MG63 (cell line): Measurements from ENCODE around the gene HEXD. TPM values are rescaled to one million over a fixed set of nuclear protein-coding genes. Genes with fewer than 3 reads are reported as not detected.

Experiments
- DNase-seq: peaks from one replicate; pipeline ENCODE4 v3.0.0-alpha.2; 2020
- H3K27me3 ChIP-seq: fragments of 250-450 bp; sonication (Bioruptor Pico); 2 replicates; pipeline ENCODE4 v1.5.1; 2020; ENCODE audit warnings: mild to moderate bottlenecking, moderate library complexity
- H3K36me3 ChIP-seq: fragments of 250-450 bp; sonication (Bioruptor Pico); 2 replicates; pipeline ENCODE4 v1.5.1; 2020; ENCODE audit warnings: mild to moderate bottlenecking, moderate library complexity
- H3K4me3 ChIP-seq: fragments of 250-450 bp; sonication (Bioruptor Pico); 2 replicates; pipeline ENCODE4 v1.5.1; 2020; ENCODE audit warnings: mild to moderate bottlenecking, moderate library complexity
- H3K9me3 ChIP-seq: fragments of 250-450 bp; sonication (Bioruptor Pico); 2 replicates; pipeline ENCODE4 v1.5.1; 2020; ENCODE audit warnings: mild to moderate bottlenecking, moderate library complexity
- total RNA-seq: library from RNA; depleted of rRNA; stranded (reverse); fragments of >200 nt; shearing (Covaris generic); gene quantifications from 2 replicates; pipeline ENCODE4 v1.2.3, GENCODE V29; 2014; ENCODE audit warnings: low replicate concordance

Gene HEXD
- total RNA-seq, 1 experiment from 2014 or later, result 12.1 TPM

DNA sequence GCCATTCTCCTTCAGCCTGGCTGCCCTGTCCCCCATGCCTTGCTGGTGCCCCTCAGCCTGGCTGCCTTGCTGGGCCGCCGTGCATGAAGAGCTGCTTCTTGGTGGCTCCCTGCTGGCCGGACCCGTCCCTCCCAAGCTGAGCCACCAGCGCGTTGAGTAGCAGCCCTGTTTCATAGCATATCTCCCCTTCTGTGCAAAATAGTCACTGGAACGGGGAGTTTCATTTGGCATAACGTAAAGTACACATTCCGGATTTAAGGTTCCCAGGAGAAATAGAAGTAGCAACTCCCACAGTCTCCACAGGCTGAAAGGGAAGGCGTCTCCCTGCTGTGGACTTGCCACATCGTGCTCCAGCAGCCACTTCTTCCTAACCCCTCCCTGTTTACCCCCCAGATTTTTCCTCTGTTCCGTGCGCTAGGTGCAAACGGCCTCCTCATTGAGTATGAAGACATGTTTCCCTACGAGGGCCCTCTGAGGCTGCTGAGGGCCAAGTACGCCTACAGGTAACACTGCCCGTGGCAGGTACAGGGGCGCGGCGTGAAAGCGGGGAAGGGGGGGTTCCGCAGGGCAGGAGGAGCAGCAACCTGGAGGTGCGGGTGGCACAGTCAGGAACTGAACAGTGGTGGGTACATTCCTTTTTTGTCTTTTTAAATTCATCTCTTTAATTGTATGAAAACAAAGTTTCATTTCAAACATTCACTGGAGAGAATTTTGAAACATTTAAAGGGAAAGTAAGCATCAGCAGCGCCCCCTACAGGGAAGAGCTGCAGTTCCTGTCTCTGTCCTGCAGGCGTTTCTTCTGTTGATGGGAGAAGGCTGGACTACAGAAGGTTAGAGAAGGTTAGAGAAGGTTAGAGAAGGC is 6.1 kb downstream of the HEXD start:
- Histone ChIP-seq H3K27me3 (no peaks in the 10 kb centered on the region), H3K4me3 (no peak overlapping the region), H3K36me3 (no peaks in the 10 kb centered on the region), H3K9me3 (no peaks in the 10 kb centered on the region)
- DNase-seq, result peak; percentile 34

DNA sequence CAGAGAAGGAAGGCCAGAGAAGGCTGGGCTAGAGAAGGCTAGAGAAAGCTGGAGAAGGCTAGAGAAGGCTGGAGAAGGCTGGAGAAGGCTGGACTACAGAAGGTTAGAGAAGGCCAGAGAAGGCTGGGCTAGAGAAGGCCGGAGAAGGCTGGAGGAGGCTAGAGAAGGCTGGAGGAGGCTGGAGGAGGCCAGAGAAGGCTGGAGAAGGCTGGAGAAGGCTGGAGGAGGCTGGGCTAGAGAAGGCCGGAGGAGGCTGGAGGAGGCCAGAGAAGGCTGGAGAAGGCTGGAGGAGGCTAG is 6.7 kb downstream of the HEXD start:
- no peak for DNase-seq
- Histone ChIP-seq H3K27me3 (no peaks in the 10 kb centered on the region), H3K36me3 (no peaks in the 10 kb centered on the region), H3K4me3 (no peak overlapping the region), H3K9me3 (no peaks in the 10 kb centered on the region)

- Histone ChIP-seq H3K9me3 (no peaks in the 10 kb centered on the region), H3K36me3 (no peaks in the 10 kb centered on the region), H3K27me3 (no peaks in the 10 kb centered on the region), H3K4me3 (no peak overlapping the region)
- DNase-seq, result no peak
Measured at GRCh38 chr17:82428546-82428945, 10.4 kb downstream of the HEXD start.

DNA sequence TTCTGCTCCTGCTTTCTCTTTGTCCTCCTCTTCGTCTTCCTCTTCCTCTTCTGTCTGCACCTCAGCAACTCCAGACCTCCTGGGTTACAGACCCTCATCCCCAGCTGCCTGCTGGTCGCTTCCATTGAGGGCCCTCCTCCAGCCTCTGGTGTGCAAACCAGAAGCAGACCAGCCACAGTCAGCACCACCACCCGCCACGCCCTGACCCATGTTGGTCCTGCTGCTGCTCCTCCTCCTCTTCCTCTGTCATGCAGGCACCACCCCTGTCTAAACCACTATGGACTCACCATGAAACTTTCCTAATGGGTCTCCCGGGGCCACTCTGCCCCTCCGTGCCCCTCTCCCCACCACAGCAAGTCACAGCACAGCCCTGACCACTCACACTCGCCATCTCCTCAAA is 11.7 kb downstream of the HEXD start:
- DNase-seq, result no peak
- no peaks in the 10 kb centered on the region for H3K9me3 ChIP-seq
- no peaks in the 10 kb centered on the region for H3K36me3 ChIP-seq
- H3K27me3 ChIP-seq, result no peaks in the 10 kb centered on the region
- no peak overlapping the region for H3K4me3 ChIP-seq

DNA sequence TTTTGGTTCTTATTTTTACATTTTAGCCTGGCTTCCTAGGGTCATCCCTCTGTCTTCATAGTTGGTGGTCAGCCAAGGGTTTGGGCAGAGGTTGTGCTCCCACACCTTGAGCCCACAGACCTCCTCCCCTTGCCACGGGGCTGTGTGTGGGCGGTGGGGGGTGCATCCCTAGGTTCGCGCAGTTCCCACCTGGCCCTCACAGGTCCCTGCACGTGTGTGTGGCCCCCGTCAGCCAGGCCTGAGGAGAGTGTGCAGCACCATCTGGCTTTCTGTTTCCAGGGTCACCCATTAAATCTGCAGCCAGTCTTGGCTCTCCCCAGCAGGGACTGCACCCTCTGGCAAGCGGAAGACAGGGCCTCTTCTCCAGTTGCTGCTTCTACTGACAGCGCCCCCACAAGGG is 13.9 kb downstream of the HEXD start:
- DNase-seq, result no peak
- no peaks in the 10 kb centered on the region for H3K36me3 ChIP-seq
- H3K9me3 ChIP-seq, result no peaks in the 10 kb centered on the region
- no peaks in the 10 kb centered on the region for H3K27me3 ChIP-seq
- no peak overlapping the region for H3K4me3 ChIP-seq

DNA sequence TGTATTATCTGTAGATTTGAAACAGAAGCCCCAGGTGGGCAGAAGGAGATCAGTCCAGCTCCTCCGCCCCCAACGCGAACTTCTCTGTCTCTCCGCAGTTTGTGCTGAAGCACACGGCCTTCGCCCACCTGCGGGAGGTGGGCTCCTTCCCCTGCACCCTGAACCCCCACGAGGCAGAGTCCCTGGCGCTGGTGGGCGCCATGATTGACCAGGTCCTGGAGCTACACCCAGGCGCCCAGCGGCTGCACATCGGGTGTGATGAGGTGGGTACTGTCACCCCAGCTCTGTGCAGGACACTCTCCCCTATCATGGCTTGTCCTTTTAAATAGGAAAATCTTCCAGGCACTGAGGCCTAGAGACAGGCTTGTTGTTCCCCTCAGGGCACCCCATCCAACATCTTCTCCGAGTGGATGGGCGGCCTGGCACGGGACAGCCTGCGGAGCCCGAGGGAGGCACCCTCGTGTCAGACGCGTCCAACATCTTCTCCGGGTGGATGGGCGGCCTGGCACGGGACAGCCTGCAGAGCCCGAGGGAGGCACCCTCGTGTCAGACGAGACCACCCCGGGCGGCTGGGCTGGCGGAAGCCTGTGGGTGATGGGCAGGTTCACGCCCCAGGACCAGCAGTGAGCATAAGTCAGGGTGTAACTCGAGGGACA is 15.5 kb downstream of the HEXD start:
- H3K27me3 ChIP-seq, result no peaks in the 10 kb centered on the region
- H3K9me3 ChIP-seq, result no peaks in the 10 kb centered on the region
- DNase-seq, result no peak
- no peak overlapping the region for H3K4me3 ChIP-seq
- H3K36me3 ChIP-seq, result no peaks in the 10 kb centered on the region

GRCh38 chr17:82434216-82434565 is 16.0 kb downstream of the HEXD start:
- Histone ChIP-seq H3K27me3 (no peaks in the 10 kb centered on the region), H3K36me3 (no peaks in the 10 kb centered on the region), H3K9me3 (no peaks in the 10 kb centered on the region), H3K4me3 (no peak overlapping the region)
- no peak for DNase-seq

GRCh38 chr17:82435103-82435502 is 17.0 kb downstream of the HEXD start:
- Histone ChIP-seq H3K4me3 (no peak overlapping the region), H3K9me3 (no peaks in the 10 kb centered on the region), H3K27me3 (no peaks in the 10 kb centered on the region), H3K36me3 (no peaks in the 10 kb centered on the region)
- DNase-seq, result no peak

GRCh38 chr17:82435601-82436583 is 17.7 kb downstream of the HEXD start:
- Histone ChIP-seq H3K27me3 (no peaks in the 10 kb centered on the region), H3K36me3 (no peaks in the 10 kb centered on the region), H3K9me3 (no peaks in the 10 kb centered on the region), H3K4me3 (no peak overlapping the region)
- no peak for DNase-seq

- no peak for DNase-seq
- Histone ChIP-seq H3K36me3 (no peaks in the 10 kb centered on the region), H3K4me3 (no peak overlapping the region), H3K9me3 (no peaks in the 10 kb centered on the region), H3K27me3 (no peaks in the 10 kb centered on the region)
Measured at GRCh38 chr17:82436601-82437324, 18.6 kb downstream of the HEXD start.

DNA sequence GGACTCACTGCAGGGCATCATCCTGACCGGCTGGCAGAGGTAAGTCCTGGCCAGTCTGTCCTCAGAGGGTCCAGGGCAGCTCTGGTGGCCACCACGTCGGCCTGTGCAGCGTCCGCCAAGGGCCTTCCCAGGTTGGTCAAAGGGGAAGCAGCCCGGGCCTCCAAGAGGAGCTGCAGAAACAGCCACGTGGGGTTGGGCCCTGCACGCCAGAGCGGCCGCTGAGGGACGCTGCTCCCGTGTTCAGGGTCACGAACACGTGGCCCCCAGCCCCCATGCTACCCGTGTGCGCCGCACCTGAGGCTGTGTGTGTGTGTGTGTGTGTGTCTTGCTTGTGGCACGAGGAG is 19.1 kb downstream of the HEXD start:
- H3K27me3 ChIP-seq, result no peaks in the 10 kb centered on the region
- H3K9me3 ChIP-seq, result no peaks in the 10 kb centered on the region
- peaks cover 1% of the 10 kb centered on the region; the same call in 1 of the 2 replicates for H3K36me3 ChIP-seq
- no peak for DNase-seq
- H3K4me3 ChIP-seq, result no peak overlapping the region

- peaks cover 8% of the 10 kb centered on the region for H3K36me3 ChIP-seq
- no peaks in the 10 kb centered on the region for H3K9me3 ChIP-seq
- H3K27me3 ChIP-seq, result no peaks in the 10 kb centered on the region
- DNase-seq, result no peak
- H3K4me3 ChIP-seq, result no peak overlapping the region
Measured at GRCh38 chr17:82438401-82439193, 20.4 kb downstream of the HEXD start.

- H3K36me3 ChIP-seq, result peaks cover 8% of the 10 kb centered on the region
- no peak overlapping the region for H3K4me3 ChIP-seq
- no peak for DNase-seq
- no peaks in the 10 kb centered on the region for H3K27me3 ChIP-seq
- no peaks in the 10 kb centered on the region for H3K9me3 ChIP-seq
Measured at GRCh38 chr17:82439194-82439828, 21.2 kb downstream of the HEXD start.

DNA sequence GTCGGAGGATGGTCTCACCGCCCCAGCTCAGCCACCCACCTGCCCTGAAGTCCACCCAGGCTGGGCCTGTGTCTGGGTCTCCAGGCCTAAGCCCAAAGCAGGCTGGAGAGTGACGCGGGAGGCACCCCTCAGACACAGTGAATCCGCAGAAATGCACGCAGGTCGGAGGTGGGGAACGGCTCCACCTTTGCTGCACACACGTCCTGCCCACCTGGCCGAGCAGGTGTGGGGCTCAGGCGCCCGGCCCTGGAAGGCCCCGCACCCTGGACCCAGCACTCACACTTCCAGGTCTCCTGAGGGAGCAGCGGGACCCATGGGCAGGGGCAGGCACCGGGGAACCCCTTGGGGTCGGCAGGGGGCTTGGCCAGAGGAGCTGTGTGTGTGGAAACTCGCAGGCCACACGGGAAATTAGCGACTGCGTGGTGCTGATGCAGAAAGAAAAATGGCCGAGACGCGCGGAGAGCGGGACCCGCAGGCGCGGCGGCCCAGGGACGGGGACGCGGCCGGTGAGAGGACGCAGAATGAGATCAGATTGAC is 21.8 kb downstream of the HEXD start:
- Histone ChIP-seq H3K4me3 (no peak overlapping the region), H3K36me3 (peaks cover 10% of the 10 kb centered on the region), H3K27me3 (no peaks in the 10 kb centered on the region), H3K9me3 (no peaks in the 10 kb centered on the region)
- no peak for DNase-seq

DNA sequence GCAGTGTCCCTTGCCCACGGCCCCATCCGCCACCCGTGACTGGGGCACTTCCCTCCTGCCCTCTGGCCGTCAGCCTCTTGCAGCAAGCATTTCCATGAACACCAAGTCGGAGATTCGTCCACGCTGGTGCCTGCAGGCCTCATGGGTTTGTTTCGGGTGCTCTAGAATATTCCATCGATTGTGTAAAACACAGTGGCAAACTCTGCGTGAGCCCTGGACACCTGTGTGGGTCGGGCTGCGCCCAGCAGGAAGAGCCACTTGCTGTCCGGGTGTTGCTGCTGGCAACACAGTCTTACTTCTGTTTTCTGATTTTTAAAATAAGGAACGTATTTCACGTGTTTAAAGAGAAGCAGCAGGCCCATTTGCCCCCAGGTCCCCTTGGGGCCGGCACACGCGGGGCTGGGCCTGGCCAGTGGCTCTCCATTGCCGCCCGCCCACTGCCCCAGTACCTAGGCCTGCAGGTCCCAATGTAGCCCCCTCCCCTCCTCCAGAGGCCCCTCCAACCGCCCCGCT is 22.4 kb downstream of the HEXD start:
- DNase-seq, result no peak
- Histone ChIP-seq H3K4me3 (no peak overlapping the region), H3K9me3 (no peaks in the 10 kb centered on the region), H3K36me3 (peaks cover 10% of the 10 kb centered on the region), H3K27me3 (no peaks in the 10 kb centered on the region)
